CD4-positive, alpha-beta T cell (primary cell): ENCODE results near the gene SLC35E2B. TPM values are rescaled to one million over a fixed set of nuclear protein-coding genes. Genes with fewer than 3 reads are reported as not detected.
"Not testable (repeated sequence)": the region's sequence is repeated elsewhere in the genome, so short reads cannot be mapped to it uniquely, and the experiment has no call there.

ENCODE experiments used
- ATAC-seq: fragments of 200-7000 bp; cut with Tn5 transposase; one replicate; pipeline ENCODE4 v1.10.0; 2022; ENCODE audit warnings: mild to moderate bottlenecking; ENCODE audit not compliant: poor library complexity
- CTCF ChIA-PET: fragments of 350-600 bp; sonication (Branson Sonifier 250); formaldehyde crosslinking; loops from one replicate; lab custom pipeline; 2021; ENCODE audit warnings: antibody characterized with exemption, inconsistent platforms; lab: Charles Lee
- POLR2A ChIA-PET: fragments of 350-600 bp; sonication (Branson Sonifier 250); formaldehyde crosslinking; loops from one replicate; lab custom pipeline; 2021; ENCODE audit warnings: antibody characterized with exemption, inconsistent platforms; lab: Charles Lee
- DNase-seq, 14 experiments: peaks; one replicate each; pipeline ENCODE4 v3.0.0-alpha.2; 2013 to 2020; ENCODE audit warnings: mixed read lengths in 2 of 14
- H3K27ac ChIP-seq, 2 donors: one replicate each; pipeline versions ENCODE4 v1.5.1 to v1.7.0; 2013; ENCODE audit warnings: low read length in 2 of 2, low read depth in 1 of 2, mild to moderate bottlenecking in 1 of 2
- H3K27me3 ChIP-seq, 2 experiments: 1 replicate in 1 of 2; 2 replicates in 1 of 2; pipeline versions ENCODE4 v1.6.1 to v1.7.0; 2013; ENCODE audit warnings: low read length in 2 of 2, control low read depth in 1 of 2, mild to moderate bottlenecking in 1 of 2, moderate library complexity in 1 of 2; ENCODE audit not compliant: insufficient read depth in 2 of 2, control insufficient read depth in 1 of 2
- H3K36me3 ChIP-seq: one replicate; pipeline ENCODE4 v1.6.1; 2013; ENCODE audit warnings: low read length, control low read depth; ENCODE audit not compliant: insufficient read depth
- H3K4me1 ChIP-seq: one replicate; pipeline ENCODE4 v1.6.1; 2013; ENCODE audit warnings: low read length, control low read depth; ENCODE audit not compliant: insufficient read depth
- H3K4me3 ChIP-seq: one replicate; pipeline ENCODE4 v1.5.1; 2013; ENCODE audit warnings: mild to moderate bottlenecking, low read length, moderate library complexity
- H3K9me3 ChIP-seq, 2 experiments: 1 replicate in 1 of 2; 2 replicates in 1 of 2; pipeline versions ENCODE4 v1.6.1 to v1.7.0; 2013; ENCODE audit warnings: low read length in 2 of 2, mild to moderate bottlenecking in 2 of 2, control low read depth in 1 of 2, moderate library complexity in 1 of 2; ENCODE audit not compliant: control insufficient read depth in 1 of 2, insufficient read depth in 1 of 2
- H3K27ac Mint-ChIP-seq: one replicate; pipeline ENCODE4 v1.8.0; 2020; ENCODE audit warnings: mixed read lengths
- H3K27me3 Mint-ChIP-seq: one replicate; pipeline ENCODE4 v1.8.0; 2021; ENCODE audit warnings: mixed read lengths
- H3K36me3 Mint-ChIP-seq: one replicate; pipeline ENCODE4 v1.8.0; 2021; ENCODE audit warnings: low read depth, mixed read lengths
- H3K4me1 Mint-ChIP-seq: one replicate; pipeline ENCODE4 v1.8.0; 2021; ENCODE audit warnings: low read depth, mixed read lengths
- H3K4me3 Mint-ChIP-seq: one replicate; pipeline ENCODE4 v1.8.0; 2020; ENCODE audit warnings: mild to moderate bottlenecking, mixed read lengths
- H3K9me3 Mint-ChIP-seq: one replicate; pipeline ENCODE4 v1.8.0; 2020; ENCODE audit warnings: mixed read lengths
- intact Hi-C, 2 experiments: fragments of 100-400 bp; cut with DNase I in 1 of 2; cut with micrococcal nuclease in 1 of 2; formaldehyde crosslinking; loops; one replicate each; pipeline versions ENCODE4 v1.15.1 to v1.9.0; 2023 to 2025; cut with DNase I, micrococcal nuclease
- total RNA-seq, 174 experiments: library from RNA in 2 of 174; stranded (reverse) in 2 of 174; gene quantifications; one replicate each; pipeline ENCODE4 v1.2.3 and lab custom pipeline; 2021 to 2026

Gene SLC35E2B
- total RNA-seq, 2 experiments from 2014 or later: 43.9 to 45.3 TPM

- intact Hi-C loops, H3K9me3 ChIP-seq, H3K9me3 Mint-ChIP-seq, DNase-seq, H3K27me3 ChIP-seq, H3K4me3 Mint-ChIP-seq, H3K36me3 Mint-ChIP-seq, H3K4me1 ChIP-seq, ATAC-seq, H3K4me3 ChIP-seq, CTCF ChIA-PET, POLR2A ChIA-PET, H3K27ac ChIP-seq, H3K4me1 Mint-ChIP-seq, H3K27me3 Mint-ChIP-seq, H3K27ac Mint-ChIP-seq: not testable (repeated sequence)
- H3K36me3 ChIP-seq: peaks cover 10% of the 10 kb centered on the region
Observed at GRCh38 chr1:1700557-1700956, 8.0 kb upstream of the SLC35E2B start.

- peaks cover 10% of the 10 kb centered on the region for H3K36me3 ChIP-seq
- H3K27ac Mint-ChIP-seq, H3K9me3 Mint-ChIP-seq, H3K27me3 Mint-ChIP-seq, DNase-seq, H3K4me1 ChIP-seq, CTCF ChIA-PET, H3K27ac ChIP-seq, H3K4me3 Mint-ChIP-seq, POLR2A ChIA-PET, H3K4me3 ChIP-seq, H3K36me3 Mint-ChIP-seq, H3K27me3 ChIP-seq, H3K9me3 ChIP-seq, H3K4me1 Mint-ChIP-seq, intact Hi-C loops: not testable (repeated sequence)
- ATAC-seq: peak; percentile 53
Observed at GRCh38 chr1:1700067-1700466, 7.5 kb upstream of the SLC35E2B start.

GRCh38 chr1:1699061-1699460, 6.5 kb upstream of the SLC35E2B start:
- H3K9me3 ChIP-seq: not testable (repeated sequence)

GRCh38 chr1:1697358-1698183, 5.0 kb upstream of the SLC35E2B start:
- DNase-seq, H3K36me3 Mint-ChIP-seq, ATAC-seq, H3K27ac ChIP-seq, H3K36me3 ChIP-seq, H3K9me3 Mint-ChIP-seq, H3K9me3 ChIP-seq, H3K4me3 ChIP-seq, H3K4me3 Mint-ChIP-seq, H3K27ac Mint-ChIP-seq, H3K27me3 Mint-ChIP-seq, CTCF ChIA-PET, H3K4me1 Mint-ChIP-seq, H3K4me1 ChIP-seq, POLR2A ChIA-PET, H3K27me3 ChIP-seq: not testable (repeated sequence)
- intact Hi-C loops: loop anchor here in 1 of 2 experiments (10.0 kb wide), 1 partner anchor 47 kb away; no protein-coding TSS in a partner anchor

More at GRCh38 chr1:1699061-1699460, 6.5 kb upstream of the SLC35E2B start:
- H3K4me3 ChIP-seq, H3K27me3 Mint-ChIP-seq, H3K27me3 ChIP-seq, H3K36me3 ChIP-seq, H3K4me3 Mint-ChIP-seq, H3K4me1 Mint-ChIP-seq, CTCF ChIA-PET, ATAC-seq, H3K9me3 Mint-ChIP-seq, POLR2A ChIA-PET, H3K27ac ChIP-seq, H3K36me3 Mint-ChIP-seq, H3K27ac Mint-ChIP-seq, H3K4me1 ChIP-seq: not testable (repeated sequence)
- intact Hi-C loops: loop anchor here in 1 of 2 experiments (10.0 kb wide), 1 partner anchor 46 kb away; no protein-coding TSS in a partner anchor
- DNase-seq: peak in 1 of 14 experiments; percentile 25

GRCh38 chr1:1696431-1697357, 4.1 kb upstream of the SLC35E2B start:
- H3K9me3 Mint-ChIP-seq, CTCF ChIA-PET, H3K27ac ChIP-seq, H3K36me3 ChIP-seq, H3K27ac Mint-ChIP-seq, H3K4me1 Mint-ChIP-seq, POLR2A ChIA-PET, ATAC-seq, H3K4me3 ChIP-seq, H3K4me1 ChIP-seq, H3K36me3 Mint-ChIP-seq, H3K27me3 Mint-ChIP-seq, DNase-seq, H3K27me3 ChIP-seq, H3K9me3 ChIP-seq: not testable (repeated sequence)
- intact Hi-C loops: loop anchor here in 1 of 2 experiments (10.0 kb wide), 1 partner anchor 48 kb away; no protein-coding TSS in a partner anchor
- H3K4me3 Mint-ChIP-seq: peak overlapping the region; percentile 1

- Histone ChIP-seq H3K27ac (peak overlapping the region; percentile 60 to 79), H3K4me3 (peak overlapping the region; percentile 53), H3K4me1 (peaks cover 14% of the 10 kb centered on the region)
- peaks cover 14% of the 10 kb centered on the region for H3K36me3 Mint-ChIP-seq
- H3K36me3 ChIP-seq, H3K9me3 ChIP-seq, H3K27me3 ChIP-seq, H3K9me3 Mint-ChIP-seq, CTCF ChIA-PET, H3K27me3 Mint-ChIP-seq: not testable (repeated sequence)
- peaks cover 12% of the 10 kb centered on the region for H3K4me1 Mint-ChIP-seq
- POLR2A ChIA-PET: interaction anchor here (0.6 kb wide), 1 partner anchor 63 kb away, joined by 3 read pairs; no protein-coding TSS in a partner anchor
- intact Hi-C loops: loop anchor here in 1 of 2 experiments (10.0 kb wide), 1 partner anchor 52 kb away; no protein-coding TSS in a partner anchor
- H3K27ac Mint-ChIP-seq: peak overlapping the region; percentile 94
- ATAC-seq (peak; percentile 50), DNase-seq (peak in 13 of 14 experiments; percentile 27 to 87 (median 79))
- peak overlapping the region; percentile 92 for H3K4me3 Mint-ChIP-seq
Observed at GRCh38 chr1:1692324-1692713, 276 bp downstream of the SLC35E2B start.
